ENCODE results near the gene RAB4A. TPM values are rescaled to one million over a fixed set of nuclear protein-coding genes. Genes with fewer than 3 reads are reported as not detected.

RAB4A gene
- polyA plus RNA-seq, 1 donor from 2014 or later, result 49.8 TPM

- peaks cover 2% of the 10 kb centered on the region for H4K20me1 ChIP-seq (ENCODE audit: insufficient read depth)
- no peak overlapping the region for H3K4me2 ChIP-seq (ENCODE audit: low read length)
- no peaks in the 10 kb centered on the region for H3K79me2 ChIP-seq (replicated peaks; ENCODE audit: insufficient read depth, low read length)
- H3K9me2 ChIP-seq (ENCODE audit: insufficient read depth, low read length), result no peaks in the 10 kb centered on the region
- H3K27me3 ChIP-seq (ENCODE audit: insufficient read depth, low read depth, low read length), result no peaks in the 10 kb centered on the region
- H3K4me3 ChIP-seq (ENCODE audit: low read length), result no peak overlapping the region
- no peaks in the 10 kb centered on the region for H3K9me3 ChIP-seq (ENCODE audit: low read length)
- H3F3A ChIP-seq (ENCODE audit: insufficient read depth, low read length, poor library complexity, severe bottlenecking), result no peaks in the 10 kb centered on the region
- H3K36me3 ChIP-seq (ENCODE audit: insufficient read depth, low read length), result peaks cover 2% of the 10 kb centered on the region
- H2AFZ ChIP-seq (ENCODE audit: low read depth, low read length), result no peak overlapping the region
- no peak overlapping the region for H3K9ac ChIP-seq (ENCODE audit: low read length)
- no peak overlapping the region for H3K27ac ChIP-seq (ENCODE audit: low read length)
- no peak for TF ChIP-seq MXI1 (conservative IDR thresholded peaks at IDR 0.05; ENCODE audit: poor library complexity, severe bottlenecking)
- no peak for TF ChIP-seq RAD21 (conservative IDR thresholded peaks at IDR 0.05)
- TF ChIP-seq POLR2AphosphoS5 (IDR thresholded peaks at IDR 0.05), result no peak
- no peak for TF ChIP-seq CTCF (IDR thresholded peaks at IDR 0.05; ENCODE audit: poor library complexity, severe bottlenecking)
- TF ChIP-seq EZH2 (IDR thresholded peaks at IDR 0.05; ENCODE audit: borderline replicate concordance, insufficient read depth, low read length, poor library complexity, severe bottlenecking), result no peak
- TF ChIP-seq SMC3 (conservative IDR thresholded peaks at IDR 0.05; ENCODE audit: poor library complexity), result no peak
These were observed 29.3 kb downstream of the RAB4A start for GRCh38 chr1:229300099-229300757.

GRCh38 chr1:229302740-229303139, 31.8 kb downstream of the RAB4A start:
- no peak overlapping the region for H2AFZ ChIP-seq (ENCODE audit: low read depth, low read length)
- no peak overlapping the region for H3K27ac ChIP-seq (ENCODE audit: low read length)
- peaks cover 2% of the 10 kb centered on the region for H4K20me1 ChIP-seq (ENCODE audit: insufficient read depth)
- peaks cover 4% of the 10 kb centered on the region for H3K36me3 ChIP-seq (ENCODE audit: insufficient read depth, low read length)
- no peaks in the 10 kb centered on the region for H3F3A ChIP-seq (ENCODE audit: insufficient read depth, low read length, poor library complexity, severe bottlenecking)
- no peaks in the 10 kb centered on the region for H3K9me2 ChIP-seq (ENCODE audit: insufficient read depth, low read length)
- H3K4me2 ChIP-seq (ENCODE audit: low read length), result no peak overlapping the region
- TF ChIP-seq MXI1 (conservative IDR thresholded peaks at IDR 0.05; ENCODE audit: poor library complexity, severe bottlenecking) (no peak), CTCF (IDR thresholded peaks at IDR 0.05; ENCODE audit: poor library complexity, severe bottlenecking) (no peak), TAF1 (IDR thresholded peaks at IDR 0.05; ENCODE audit: low read depth) (no peak), RAD21 (conservative IDR thresholded peaks at IDR 0.05) (no peak), POLR2AphosphoS5 (IDR thresholded peaks at IDR 0.05) (no peak), EP300 (conservative IDR thresholded peaks at IDR 0.05; ENCODE audit: poor library complexity, severe bottlenecking) (no peak), EZH2 (IDR thresholded peaks at IDR 0.05; ENCODE audit: borderline replicate concordance, insufficient read depth, low read length, poor library complexity, severe bottlenecking) (no peak), SMC3 (conservative IDR thresholded peaks at IDR 0.05; ENCODE audit: poor library complexity) (no peak), REST (IDR thresholded peaks at IDR 0.05; ENCODE audit: borderline replicate concordance) (no peak)
- H3K79me2 ChIP-seq (replicated peaks; ENCODE audit: insufficient read depth, low read length), result no peaks in the 10 kb centered on the region
- H3K4me3 ChIP-seq (ENCODE audit: low read length), result no peak overlapping the region
- H3K9ac ChIP-seq (ENCODE audit: low read length), result no peak overlapping the region
- no peaks in the 10 kb centered on the region for H3K27me3 ChIP-seq (ENCODE audit: insufficient read depth, low read depth, low read length)
- H3K9me3 ChIP-seq (ENCODE audit: low read length), result no peaks in the 10 kb centered on the region

All from neural cell (in vitro differentiated cells).